ENCODE measurements around the gene TGM6.

The TGM6 gene

GRCh38 chr20:2459981-2460751, 79.5 kb downstream of the TGM6 start:
- no peak for DNase-seq

GRCh38 chr20:2460752-2461424, 80.2 kb downstream of the TGM6 start:
- DNase-seq: no peak

GRCh38 chr20:2462484-2462883, 81.8 kb downstream of the TGM6 start:
- no peak for DNase-seq

GRCh38 chr20:2463616-2464365, 83.1 kb downstream of the TGM6 start:
- DNase-seq: no peak

GRCh38 chr20:2465100-2465499, 84.4 kb downstream of the TGM6 start:
- DNase-seq: no peak

GRCh38 chr20:2467412-2467811, 86.7 kb downstream of the TGM6 start:
- DNase-seq: no peak

GRCh38 chr20:2468581-2469407, 88.1 kb downstream of the TGM6 start:
- DNase-seq: no peak

GRCh38 chr20:2469991-2470422, 89.3 kb downstream of the TGM6 start:
- DNase-seq: peak; percentile 45

GRCh38 chr20:2470423-2471193, 89.9 kb downstream of the TGM6 start, which contains the start of gene SNRPB:
Gene SNRPB (minus strand): TSS chr20:2470789. CDS start chr20:2470690, 99 bp downstream.
- DNase-seq: peak; percentile 98

GRCh38 chr20:2473516-2473915, 92.8 kb downstream of the TGM6 start:
- DNase-seq: no peak

GRCh38 chr20:2475850-2476741, 95.4 kb downstream of the TGM6 start:
- no peak for DNase-seq

GRCh38 chr20:2476742-2477615, 96.3 kb downstream of the TGM6 start:
- DNase-seq: no peak

GRCh38 chr20:2480381-2480780, 99.7 kb downstream of the TGM6 start:
- DNase-seq: no peak

Measured in NCI-H1092 (cell line).